DND-41 (cell line): Measurements from ENCODE around the gene MAPRE2.

Experiments used
- CTCF ChIP-seq: IDR thresholded peaks from 2 replicates; pipeline ENCODE4 v1.5.1; 2012; ENCODE audit warnings: borderline replicate concordance, low read length, moderate library complexity, mild to moderate bottlenecking; ENCODE audit not compliant: poor library complexity, severe bottlenecking; ENCODE audit errors: extremely low read depth
- EZH2 ChIP-seq: IDR thresholded peaks from 3 replicates; pipeline ENCODE4 v1.6.1; 2012; ENCODE audit warnings: borderline replicate concordance, low read depth, mild to moderate bottlenecking, moderate library complexity, low read length, inconsistent platforms; ENCODE audit not compliant: severe bottlenecking

GRCh38 chr18:35139517-35139916, 98.3 kb downstream of the MAPRE2 start:
- TF ChIP-seq EZH2, result no peak
- no peak for TF ChIP-seq CTCF
